T-helper 2 cell treated with Interferon-gamma antibody and Interleukin-4, amounts not matched to agents 5 μg/mL and 100 μg/mL, for 36 hours (primary cell): Measurements from ENCODE around the gene SIGLEC14.
"Not testable (repeated sequence)": the region's sequence is repeated elsewhere in the genome, so short reads cannot be mapped to it uniquely, and the experiment has no call there.

Experiments
- DNase-seq: peaks from one replicate; pipeline ENCODE4 v3.0.0; 2021; ENCODE audit warnings: low spot score
- H3K27ac Mint-ChIP-seq: one replicate; pipeline ENCODE4 v1.8.0; 2021; ENCODE audit warnings: mild to moderate bottlenecking, mixed read lengths
- H3K27me3 Mint-ChIP-seq: one replicate; pipeline ENCODE4 v1.8.0; 2021; ENCODE audit warnings: low read depth, mixed read lengths
- H3K36me3 Mint-ChIP-seq: one replicate; pipeline ENCODE4 v1.8.0; 2021; ENCODE audit warnings: low read depth, mixed read lengths
- H3K4me1 Mint-ChIP-seq: one replicate; pipeline ENCODE4 v1.8.0; 2021; ENCODE audit warnings: low read depth, mixed read lengths
- H3K4me3 Mint-ChIP-seq: one replicate; pipeline ENCODE4 v1.8.0; 2022; ENCODE audit warnings: mild to moderate bottlenecking, moderate library complexity, mixed read lengths
- H3K9me3 Mint-ChIP-seq: one replicate; pipeline ENCODE4 v1.8.0; 2021; ENCODE audit warnings: mixed read lengths

The SIGLEC14 gene

GRCh38 chr19:51687791-51688670 lies 41.4 kb upstream of the SIGLEC14 start:
- peaks cover 9% of the 10 kb centered on the region for H3K4me1 Mint-ChIP-seq
- peak overlapping the region; percentile 82 for H3K4me3 Mint-ChIP-seq
- H3K9me3 Mint-ChIP-seq = peaks cover 17% of the 10 kb centered on the region
- H3K27me3 Mint-ChIP-seq = peaks cover 26% of the 10 kb centered on the region
- no peak overlapping the region for H3K27ac Mint-ChIP-seq
- no peak for DNase-seq
- peaks cover 2% of the 10 kb centered on the region for H3K36me3 Mint-ChIP-seq

- H3K9me3 Mint-ChIP-seq = peaks cover 17% of the 10 kb centered on the region
- peaks cover 25% of the 10 kb centered on the region for H3K27me3 Mint-ChIP-seq
- H3K27ac Mint-ChIP-seq = no peak overlapping the region
- peaks cover 6% of the 10 kb centered on the region for H3K4me1 Mint-ChIP-seq
- no peak for DNase-seq
- H3K4me3 Mint-ChIP-seq = no peak overlapping the region
- H3K36me3 Mint-ChIP-seq = peaks cover 2% of the 10 kb centered on the region
Observed at GRCh38 chr19:51686171-51686570, 39.5 kb upstream of the SIGLEC14 start.

- DNase-seq = no peak
- H3K27me3 Mint-ChIP-seq = peaks cover 13% of the 10 kb centered on the region
- H3K27ac Mint-ChIP-seq = no peak overlapping the region
- H3K36me3 Mint-ChIP-seq = no peaks in the 10 kb centered on the region
- peaks cover 25% of the 10 kb centered on the region for H3K9me3 Mint-ChIP-seq
- H3K4me3 Mint-ChIP-seq = no peak overlapping the region
- peaks cover 6% of the 10 kb centered on the region for H3K4me1 Mint-ChIP-seq
Observed at GRCh38 chr19:51681286-51681941, 34.8 kb upstream of the SIGLEC14 start.

GRCh38 chr19:51680474-51680873 lies 33.8 kb upstream of the SIGLEC14 start:
- no peak overlapping the region for H3K4me3 Mint-ChIP-seq
- peaks cover 13% of the 10 kb centered on the region for H3K27me3 Mint-ChIP-seq
- H3K9me3 Mint-ChIP-seq = peaks cover 27% of the 10 kb centered on the region
- H3K36me3 Mint-ChIP-seq = no peaks in the 10 kb centered on the region
- no peak overlapping the region for H3K27ac Mint-ChIP-seq
- peaks cover 7% of the 10 kb centered on the region for H3K4me1 Mint-ChIP-seq
- no peak for DNase-seq

- H3K4me1 Mint-ChIP-seq = peaks cover 7% of the 10 kb centered on the region
- H3K4me3 Mint-ChIP-seq = peak overlapping the region; percentile 40
- peaks cover 18% of the 10 kb centered on the region for H3K9me3 Mint-ChIP-seq
- H3K27ac Mint-ChIP-seq = peak overlapping the region; percentile 26
- no peaks in the 10 kb centered on the region for H3K36me3 Mint-ChIP-seq
- peaks cover 11% of the 10 kb centered on the region for H3K27me3 Mint-ChIP-seq
- DNase-seq = peak; percentile 56
Observed at GRCh38 chr19:51676566-51677083, 30.0 kb upstream of the SIGLEC14 start.

GRCh38 chr19:51675911-51676565 lies 29.4 kb upstream of the SIGLEC14 start:
- H3K27me3 Mint-ChIP-seq, DNase-seq, H3K36me3 Mint-ChIP-seq, H3K4me3 Mint-ChIP-seq, H3K4me1 Mint-ChIP-seq: not testable (repeated sequence)
- Mint-ChIP-seq H3K9me3 (peaks cover 18% of the 10 kb centered on the region), H3K27ac (peak overlapping the region; percentile 26)

GRCh38 chr19:51668216-51668615 lies 21.6 kb upstream of the SIGLEC14 start:
- no peak for DNase-seq
- Mint-ChIP-seq H3K4me1 (no peaks in the 10 kb centered on the region), H3K36me3 (no peaks in the 10 kb centered on the region), H3K27me3 (peaks cover 28% of the 10 kb centered on the region), H3K27ac (no peak overlapping the region), H3K9me3 (peaks cover 3% of the 10 kb centered on the region), H3K4me3 (no peak overlapping the region)

GRCh38 chr19:51664997-51665396 lies 18.4 kb upstream of the SIGLEC14 start:
- no peaks in the 10 kb centered on the region for H3K9me3 Mint-ChIP-seq
- DNase-seq = no peak
- no peaks in the 10 kb centered on the region for H3K36me3 Mint-ChIP-seq
- H3K4me1 Mint-ChIP-seq = no peaks in the 10 kb centered on the region
- H3K4me3 Mint-ChIP-seq = no peak overlapping the region
- H3K27me3 Mint-ChIP-seq = peaks cover 35% of the 10 kb centered on the region
- no peak overlapping the region for H3K27ac Mint-ChIP-seq

GRCh38 chr19:51664131-51664530 lies 17.5 kb upstream of the SIGLEC14 start:
- no peaks in the 10 kb centered on the region for H3K9me3 Mint-ChIP-seq
- no peak overlapping the region for H3K27ac Mint-ChIP-seq
- no peak overlapping the region for H3K4me3 Mint-ChIP-seq
- H3K4me1 Mint-ChIP-seq = no peaks in the 10 kb centered on the region
- no peaks in the 10 kb centered on the region for H3K36me3 Mint-ChIP-seq
- H3K27me3 Mint-ChIP-seq = peaks cover 30% of the 10 kb centered on the region
- no peak for DNase-seq

GRCh38 chr19:51663650-51664049 lies 17.0 kb upstream of the SIGLEC14 start:
- no peak for DNase-seq
- no peaks in the 10 kb centered on the region for H3K36me3 Mint-ChIP-seq
- H3K27ac Mint-ChIP-seq = no peak overlapping the region
- no peaks in the 10 kb centered on the region for H3K9me3 Mint-ChIP-seq
- peaks cover 30% of the 10 kb centered on the region for H3K27me3 Mint-ChIP-seq
- no peak overlapping the region for H3K4me3 Mint-ChIP-seq
- no peaks in the 10 kb centered on the region for H3K4me1 Mint-ChIP-seq

- H3K27ac Mint-ChIP-seq = no peak overlapping the region
- H3K4me3 Mint-ChIP-seq = no peak overlapping the region
- H3K36me3 Mint-ChIP-seq = no peaks in the 10 kb centered on the region
- H3K27me3 Mint-ChIP-seq = peaks cover 27% of the 10 kb centered on the region
- H3K9me3 Mint-ChIP-seq = no peaks in the 10 kb centered on the region
- H3K4me1 Mint-ChIP-seq = peaks cover 5% of the 10 kb centered on the region
- peak; percentile 47 for DNase-seq
Observed at GRCh38 chr19:51660975-51661600, 14.5 kb upstream of the SIGLEC14 start.

GRCh38 chr19:51654783-51655182 lies 8.2 kb upstream of the SIGLEC14 start:
- Mint-ChIP-seq H3K4me3 (no peak overlapping the region), H3K36me3 (no peaks in the 10 kb centered on the region), H3K4me1 (peaks cover 6% of the 10 kb centered on the region), H3K27me3 (peaks cover 17% of the 10 kb centered on the region), H3K27ac (no peak overlapping the region), H3K9me3 (no peaks in the 10 kb centered on the region)
- no peak for DNase-seq

- Mint-ChIP-seq H3K9me3 (no peaks in the 10 kb centered on the region), H3K27me3 (peaks cover 21% of the 10 kb centered on the region), H3K4me1 (peaks cover 6% of the 10 kb centered on the region), H3K27ac (no peak overlapping the region), H3K4me3 (no peak overlapping the region), H3K36me3 (no peaks in the 10 kb centered on the region)
- no peak for DNase-seq
Observed at GRCh38 chr19:51653162-51653561, 6.5 kb upstream of the SIGLEC14 start.
